OCI-LY1 (cell line): ENCODE measurements around the gene PITPNM3.
"Not testable (repeated sequence)": the region's sequence is repeated elsewhere in the genome, so short reads cannot be mapped to it uniquely, and the experiment has no call there.

Experiments
- H2AFZ ChIP-seq: fragments of 200-600 bp; sonication (generic), shearing (Covaris generic); 2 replicates; pipeline ENCODE4 v1.6.0; 2014; ENCODE audit warnings: antibody characterized with exemption, mild to moderate bottlenecking, low read length
- H3F3A ChIP-seq: fragments of 200-600 bp; sonication (generic), shearing (Covaris generic); 2 replicates; pipeline ENCODE4 v1.6.0; 2014; ENCODE audit warnings: mild to moderate bottlenecking, antibody characterized with exemption, low read length, moderate library complexity; ENCODE audit not compliant: insufficient read depth
- H3K27ac ChIP-seq: fragments of 200-600 bp; sonication (generic); 2 replicates; pipeline ENCODE4 v1.5.1; 2014; ENCODE audit warnings: low read length, mixed run types, mild to moderate bottlenecking, low read depth; ENCODE audit not compliant: poor library complexity, severe bottlenecking
- H3K27me3 ChIP-seq: fragments of 200-600 bp; sonication (generic); 2 replicates; pipeline ENCODE4 v1.6.0; 2014; ENCODE audit warnings: antibody characterized with exemption, mild to moderate bottlenecking, low read length, moderate library complexity; ENCODE audit not compliant: insufficient read depth
- H3K36me3 ChIP-seq: fragments of 200-600 bp; sonication (generic); 2 replicates; pipeline ENCODE4 v1.6.1; 2014; ENCODE audit warnings: mild to moderate bottlenecking, antibody characterized with exemption, low read length, moderate library complexity, mixed read lengths; ENCODE audit not compliant: insufficient read depth
- H3K4me1 ChIP-seq: fragments of 200-600 bp; sonication (generic); 2 replicates; pipeline ENCODE4 v1.5.1; 2014; ENCODE audit warnings: mild to moderate bottlenecking, low read length, moderate library complexity; ENCODE audit not compliant: insufficient read depth, severe bottlenecking
- H3K4me2 ChIP-seq: fragments of 200-600 bp; sonication (generic), shearing (Covaris generic); 2 replicates; pipeline ENCODE4 v1.6.1; 2014; ENCODE audit warnings: low read length
- H3K4me3 ChIP-seq: fragments of 200-600 bp; sonication (generic); 2 replicates; pipeline ENCODE4 v1.5.1; 2014; ENCODE audit warnings: low read length, low read depth, mild to moderate bottlenecking, mixed read lengths; ENCODE audit not compliant: poor library complexity, severe bottlenecking
- H3K79me2 ChIP-seq: fragments of 200-600 bp; shearing (Covaris generic); 2 replicates; pipeline ENCODE4 v1.6.1; 2016; ENCODE audit warnings: mixed run types, low read length, mixed read lengths; ENCODE audit not compliant: insufficient read depth
- H3K9ac ChIP-seq: fragments of 200-600 bp; sonication (generic), shearing (Covaris generic); 2 replicates; pipeline ENCODE4 v1.6.1; 2014; ENCODE audit warnings: mild to moderate bottlenecking, low read length, mixed read lengths
- H3K9me2 ChIP-seq: fragments of 200-600 bp; sonication (generic), shearing (Covaris generic); 2 replicates; pipeline ENCODE4 v1.6.1; 2014; ENCODE audit warnings: low read depth, mild to moderate bottlenecking, low read length, mixed read lengths
- H3K9me3 ChIP-seq: fragments of 200-600 bp; shearing (Covaris generic); 2 replicates; pipeline ENCODE4 v1.6.1; 2014; ENCODE audit warnings: low read length, mixed read lengths
- H4K20me1 ChIP-seq: fragments of 200-600 bp; sonication (generic), shearing (Covaris generic); 2 replicates; pipeline ENCODE4 v1.6.0; 2016; ENCODE audit warnings: mild to moderate bottlenecking, low read length; ENCODE audit not compliant: insufficient read depth
- EZH2 ChIP-seq: fragments of 200-600 bp; sonication (generic), shearing (Covaris generic); IDR thresholded peaks from 2 replicates; pipeline ENCODE4 v1.8.0; 2017; ENCODE audit warnings: borderline replicate concordance, mixed run types, mild to moderate bottlenecking, antibody characterized with exemption, low read length, moderate library complexity, mixed read lengths
- TF ChIP-seq, protein P1 (sequence below): fragments of 200-600 bp; sonication (generic), shearing (Covaris generic); IDR thresholded peaks from 2 replicates; pipeline ENCODE4 v1.5.1; 2017; ENCODE audit warnings: mild to moderate bottlenecking, antibody characterized with exemption, low read length, moderate library complexity, mixed read lengths

PITPNM3 gene

GRCh38 chr17:6485646-6486412, 70.5 kb downstream of the PITPNM3 start:
- H4K20me1 ChIP-seq, result no peaks in the 10 kb centered on the region
- H3F3A ChIP-seq, result no peaks in the 10 kb centered on the region
- H3K9me2 ChIP-seq, result no peaks in the 10 kb centered on the region
- H3K4me2 ChIP-seq, result no peak overlapping the region
- no peaks in the 10 kb centered on the region for H3K79me2 ChIP-seq
- no peak overlapping the region for H3K27ac ChIP-seq
- H3K36me3 ChIP-seq, result no peaks in the 10 kb centered on the region
- TF ChIP-seq EZH2, result no peak
- TF ChIP-seq, protein P1, sequence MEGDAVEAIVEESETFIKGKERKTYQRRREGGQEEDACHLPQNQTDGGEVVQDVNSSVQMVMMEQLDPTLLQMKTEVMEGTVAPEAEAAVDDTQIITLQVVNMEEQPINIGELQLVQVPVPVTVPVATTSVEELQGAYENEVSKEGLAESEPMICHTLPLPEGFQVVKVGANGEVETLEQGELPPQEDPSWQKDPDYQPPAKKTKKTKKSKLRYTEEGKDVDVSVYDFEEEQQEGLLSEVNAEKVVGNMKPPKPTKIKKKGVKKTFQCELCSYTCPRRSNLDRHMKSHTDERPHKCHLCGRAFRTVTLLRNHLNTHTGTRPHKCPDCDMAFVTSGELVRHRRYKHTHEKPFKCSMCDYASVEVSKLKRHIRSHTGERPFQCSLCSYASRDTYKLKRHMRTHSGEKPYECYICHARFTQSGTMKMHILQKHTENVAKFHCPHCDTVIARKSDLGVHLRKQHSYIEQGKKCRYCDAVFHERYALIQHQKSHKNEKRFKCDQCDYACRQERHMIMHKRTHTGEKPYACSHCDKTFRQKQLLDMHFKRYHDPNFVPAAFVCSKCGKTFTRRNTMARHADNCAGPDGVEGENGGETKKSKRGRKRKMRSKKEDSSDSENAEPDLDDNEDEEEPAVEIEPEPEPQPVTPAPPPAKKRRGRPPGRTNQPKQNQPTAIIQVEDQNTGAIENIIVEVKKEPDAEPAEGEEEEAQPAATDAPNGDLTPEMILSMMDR, result no peak
- no peaks in the 10 kb centered on the region; the same call in 1 of the 2 replicates for H3K27me3 ChIP-seq
- H3K4me3 ChIP-seq, result no peak overlapping the region
- no peak overlapping the region for H3K9ac ChIP-seq
- H3K4me1 ChIP-seq, result no peaks in the 10 kb centered on the region
- no peak overlapping the region for H2AFZ ChIP-seq
- H3K9me3 ChIP-seq, result no peaks in the 10 kb centered on the region

GRCh38 chr17:6483507-6483906, 72.8 kb downstream of the PITPNM3 start:
- Histone ChIP-seq H3K4me1 (no peaks in the 10 kb centered on the region), H3K36me3 (no peaks in the 10 kb centered on the region), H3K27ac (no peak overlapping the region), H3K27me3 (peaks cover 1% of the 10 kb centered on the region; the same call in 1 of the 2 replicates), H3K4me2 (no peak overlapping the region), H3K9me3 (no peaks in the 10 kb centered on the region), H2AFZ (no peak overlapping the region), H4K20me1 (no peaks in the 10 kb centered on the region), H3K9me2 (no peaks in the 10 kb centered on the region), H3K4me3 (no peak overlapping the region), H3K9ac (no peak overlapping the region), H3F3A (no peaks in the 10 kb centered on the region), H3K79me2 (no peaks in the 10 kb centered on the region)
- no peak for TF ChIP-seq EZH2
- TF ChIP-seq, protein P1, result no peak

DNA sequence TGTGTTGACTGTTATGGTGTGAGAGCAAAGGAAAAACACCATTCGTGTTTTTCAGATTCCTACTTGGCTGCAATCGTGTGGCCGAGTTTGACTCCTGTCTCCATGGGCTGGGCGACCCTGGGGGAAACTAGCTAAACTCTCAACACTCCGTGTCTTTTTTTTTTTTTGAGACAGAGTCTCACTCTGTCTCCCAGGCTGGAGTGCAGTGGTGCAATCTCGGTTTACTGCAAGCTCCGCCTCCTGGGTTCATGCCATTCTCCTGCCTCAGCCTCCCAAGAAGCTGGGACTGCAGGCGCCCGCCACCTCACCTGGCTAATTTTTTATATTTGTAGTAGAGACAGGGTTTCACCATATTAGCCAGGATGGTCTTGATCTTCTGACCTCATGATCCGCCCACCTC, 73.6 kb downstream of the PITPNM3 start:
- not testable (repeated sequence) for H3K27ac ChIP-seq, H3K4me1 ChIP-seq, H2AFZ ChIP-seq, H4K20me1 ChIP-seq, H3K36me3 ChIP-seq, H3K9me3 ChIP-seq, H3K27me3 ChIP-seq, H3K4me3 ChIP-seq, H3K9me2 ChIP-seq, H3K9ac ChIP-seq, H3K4me2 ChIP-seq, H3F3A ChIP-seq, H3K79me2 ChIP-seq

GRCh38 chr17:6482105-6482455, 74.3 kb downstream of the PITPNM3 start:
- Histone ChIP-seq H4K20me1 (no peaks in the 10 kb centered on the region), H3K9me2 (no peaks in the 10 kb centered on the region), H3K4me1 (no peaks in the 10 kb centered on the region), H3K9me3 (no peaks in the 10 kb centered on the region), H3K4me2 (no peak overlapping the region), H3K9ac (no peak overlapping the region), H3K4me3 (no peak overlapping the region), H3K36me3 (no peaks in the 10 kb centered on the region), H3K79me2 (no peaks in the 10 kb centered on the region), H2AFZ (no peak overlapping the region), H3K27ac (no peak overlapping the region), H3F3A (no peaks in the 10 kb centered on the region), H3K27me3 (peaks cover 5% of the 10 kb centered on the region; the same call in 1 of the 2 replicates)
- TF ChIP-seq EZH2, result no peak
- TF ChIP-seq, protein P1, result no peak
